Endothelial cell of umbilical vein (primary cell): ENCODE measurements around the gene NMU. TPM values are rescaled to one million over a fixed set of nuclear protein-coding genes. Genes with fewer than 3 reads are reported as not detected.

Experiments
- BruUV-seq: library from RNA; stranded (reverse); fragments of 400-500 nt; replicated peaks from 2 replicates; lab custom pipeline; 2021; lab: Mats Ljungman, UMichigan
- CTCF ChIA-PET: fragments of 300-600, 350-600 bp; sonication (Branson Sonifier 250); formaldehyde crosslinking; loops from one replicate; lab custom pipeline; 2021; ENCODE audit warnings: antibody characterized with exemption, inconsistent platforms; lab: Charles Lee
- POLR2A ChIA-PET: fragments of 300-600, 350-600 bp; sonication (Branson Sonifier 250); formaldehyde crosslinking; loops from one replicate; lab custom pipeline; 2021; ENCODE audit warnings: antibody characterized with exemption, inconsistent platforms; lab: Charles Lee
- DNase-seq: peaks from one replicate; pipeline ENCODE4 v3.0.0-alpha.2; 2011; ENCODE audit warnings: low read depth, low spot score
- FAIRE-seq: peaks from 2 replicates; lab custom pipeline; 2011; peaks lifted over from hg19 to GRCh38; lab: Jason Lieb, UNC
- H2AFZ ChIP-seq: 2 replicates; pipeline ENCODE4 v1.6.0; 2012; ENCODE audit warnings: low read depth, low read length, control low read depth, inconsistent platforms
- H3K27ac ChIP-seq: 2 replicates; pipeline ENCODE4 v1.5.1; 2011; ENCODE audit warnings: low read depth, mild to moderate bottlenecking, control low read depth, low read length, moderate library complexity; ENCODE audit not compliant: insufficient read depth
- H3K27me3 ChIP-seq, 2 experiments: 2 replicates each; pipeline versions ENCODE4 v1.6.0 to v1.6.1; 2011; ENCODE audit warnings: low read length in 2 of 2, mixed read lengths in 1 of 2; ENCODE audit not compliant: control insufficient read depth in 2 of 2, insufficient read depth in 2 of 2
- H3K36me3 ChIP-seq, 2 experiments: 2 replicates in 1 of 2; 3 replicates in 1 of 2; pipeline ENCODE4 v1.5.1; 2011; ENCODE audit warnings: low read length in 2 of 2, mild to moderate bottlenecking in 1 of 2, moderate library complexity in 1 of 2; ENCODE audit not compliant: control insufficient read depth in 2 of 2, insufficient read depth in 2 of 2; ENCODE audit errors: extremely low read depth in 1 of 2
- H3K4me1 ChIP-seq: 3 replicates; pipeline ENCODE4 v1.5.1; 2011; ENCODE audit warnings: mild to moderate bottlenecking, low read length; ENCODE audit not compliant: control insufficient read depth, insufficient read depth; ENCODE audit errors: extremely low read depth
- H3K4me2 ChIP-seq: 2 replicates; pipeline ENCODE4 v1.6.1; 2011; ENCODE audit warnings: low read length, control low read depth, mixed read lengths; ENCODE audit not compliant: insufficient read depth
- H3K4me3 ChIP-seq, 3 experiments: fragments of 200-600 bp in 1 of 3; sonication (generic), shearing (Covaris generic) in 1 of 3; replicated peaks in 1 of 3; 2 replicates each; pipeline ENCODE4 v1.5.1; 2011 to 2016; ENCODE audit warnings: control low read depth in 3 of 3, low read length in 3 of 3, mild to moderate bottlenecking in 2 of 3, inconsistent platforms in 1 of 3, low read depth in 1 of 3, moderate library complexity in 1 of 3; ENCODE audit not compliant: insufficient read depth in 1 of 3
- H3K79me2 ChIP-seq: 2 replicates; pipeline ENCODE4 v1.6.0; 2012; ENCODE audit warnings: low read length, inconsistent platforms; ENCODE audit not compliant: control insufficient read depth, insufficient read depth
- H3K9ac ChIP-seq: replicated peaks from 2 replicates; pipeline ENCODE3; 2011; ENCODE audit warnings: low read length, control low read depth; ENCODE audit not compliant: insufficient read depth; ENCODE audit errors: extremely low read depth
- H3K9me1 ChIP-seq: replicated peaks from 3 replicates; pipeline ENCODE4 v1.6.0; 2011; ENCODE audit warnings: mild to moderate bottlenecking, low read length; ENCODE audit not compliant: control insufficient read depth, insufficient read depth; ENCODE audit errors: extremely low read depth
- H3K9me3 ChIP-seq: replicated peaks from 2 replicates; pipeline ENCODE4 v1.5.1; 2012; ENCODE audit warnings: low read length, inconsistent platforms; ENCODE audit not compliant: control insufficient read depth, insufficient read depth
- H4K20me1 ChIP-seq: replicated peaks from 2 replicates; pipeline ENCODE3; 2011; ENCODE audit warnings: mild to moderate bottlenecking, low read length; ENCODE audit not compliant: control insufficient read depth, insufficient read depth; ENCODE audit errors: extremely low read depth
- EZH2 ChIP-seq: IDR thresholded peaks from 2 replicates; pipeline ENCODE4 v1.6.1; 2012; ENCODE audit warnings: borderline replicate concordance, low read depth, mild to moderate bottlenecking, moderate library complexity, low read length, inconsistent platforms; ENCODE audit not compliant: severe bottlenecking
- FOS ChIP-seq: IDR thresholded peaks from 2 replicates; pipeline ENCODE4 v1.6.1; 2011; ENCODE audit warnings: mild to moderate bottlenecking, low read length, moderate library complexity, borderline replicate concordance; ENCODE audit not compliant: insufficient read depth
- GATA2 ChIP-seq: IDR thresholded peaks from 2 replicates; pipeline ENCODE4 v1.7.0; 2011; ENCODE audit warnings: low read depth, mild to moderate bottlenecking, moderate library complexity, mixed read lengths, low read length; ENCODE audit not compliant: insufficient read length, insufficient read depth
- JUN ChIP-seq: IDR thresholded peaks from 2 replicates; pipeline ENCODE4 v1.6.1; 2011; ENCODE audit warnings: borderline replicate concordance, low read depth; ENCODE audit not compliant: insufficient read length, insufficient read depth
- MYC ChIP-seq: IDR thresholded peaks from one replicate; pipeline ENCODE4 v1.6.1; 2011; ENCODE audit warnings: mild to moderate bottlenecking, low read depth, low read length
- POLR2A ChIP-seq: IDR thresholded peaks from 2 replicates; pipeline ENCODE4 v1.6.1; 2012; ENCODE audit warnings: low read depth, mild to moderate bottlenecking, control low read depth, low read length
- POLR2AphosphoS5 ChIP-seq: IDR thresholded peaks from 2 replicates; pipeline ENCODE4 v1.6.1; 2012; ENCODE audit warnings: low read depth, mild to moderate bottlenecking, control low read depth, low read length, moderate library complexity; ENCODE audit not compliant: insufficient read depth
- dilution Hi-C: fragments of 300-500 bp; cut with MboI; formaldehyde crosslinking; loops from one replicate; pipeline ENCODE4 v1.15.0; 2019; ENCODE audit warnings: low sequenced_read_pairs; ENCODE audit not compliant: extremely low pct_ligation_motif_present
- intact Hi-C: fragments of 100-400 bp; cut with micrococcal nuclease; formaldehyde crosslinking; loops from one replicate; pipeline ENCODE4 v1.10.0; 2022
- polyA plus RNA-seq, 4 experiments: library from polyadenylated mRNA; depleted of rRNA in 3 of 4; stranded (reverse) in 3 of 4; unstranded in 1 of 4; fragments of >200 nt; gene quantifications; 2 replicates each; pipeline versions ENCODE4 v1.2.1 to v1.2.3, GENCODE V29; 2011 to 2012; ENCODE audit warnings: missing spikeins in 1 of 4
- total RNA-seq: library from RNA; stranded (reverse); gene quantifications from 2 replicates; pipeline ENCODE4 v1.2.3, GENCODE V29; 2021
- TF ChIP-seq, protein P1 (sequence below), 2 donors: IDR thresholded peaks; 1 replicate in 1 of 2; 2 replicates in 1 of 2; pipeline ENCODE4 v1.5.1; 2011; ENCODE audit warnings: low read length in 2 of 2, mild to moderate bottlenecking in 2 of 2, moderate library complexity in 2 of 2, control low read depth in 1 of 2, inconsistent platforms in 1 of 2, low read depth in 1 of 2; ENCODE audit not compliant: insufficient read depth in 1 of 2; ENCODE audit errors: extremely low read depth in 1 of 2
- TF ChIP-seq, protein P2 (sequence below): IDR thresholded peaks from 2 replicates; pipeline ENCODE4 v1.6.1; 2011; ENCODE audit not compliant: insufficient read depth, insufficient read length

Gene NMU
- total and polyA plus RNA-seq, 2 donors (not counting 3 experiments of a cell fraction or from before 2014, with no cell fraction given), result 1.4 to 3.7 TPM

DNA sequence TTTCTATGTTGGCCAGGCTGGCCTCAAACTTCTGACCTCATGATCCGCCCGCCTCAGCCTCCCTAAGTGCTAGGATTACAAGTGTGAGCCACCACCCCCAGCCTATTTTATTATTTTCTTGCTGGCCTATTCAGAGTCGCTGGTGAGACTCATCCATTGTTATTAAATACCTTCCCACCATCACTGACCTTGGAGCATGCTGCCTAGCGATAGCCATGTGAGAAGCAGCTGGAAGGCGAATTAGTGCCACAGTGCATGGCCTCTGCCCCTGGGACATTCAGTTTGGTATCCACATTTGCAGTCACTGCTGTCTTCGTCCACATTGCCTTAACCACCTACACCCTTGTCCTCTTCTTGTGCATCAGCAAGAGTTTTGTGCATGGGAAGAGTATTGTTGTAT, 32.4 kb upstream of the NMU start:
- POLR2A ChIA-PET, result no interaction called here
- Histone ChIP-seq H3K9ac (no peak overlapping the region), H3K36me3 (no peaks in the 10 kb centered on the region), H3K27ac (no peak overlapping the region), H2AFZ (no peak overlapping the region), H3K4me3 (no peak overlapping the region), H4K20me1 (no peaks in the 10 kb centered on the region), H3K27me3 (peaks cover 6 to 9% of the 10 kb centered on the region in 2 experiments), H3K79me2 (no peaks in the 10 kb centered on the region), H3K9me1 (no peaks in the 10 kb centered on the region), H3K4me1 (no peaks in the 10 kb centered on the region), H3K9me3 (no peaks in the 10 kb centered on the region), H3K4me2 (no peak overlapping the region)
- TF ChIP-seq, protein P1, sequence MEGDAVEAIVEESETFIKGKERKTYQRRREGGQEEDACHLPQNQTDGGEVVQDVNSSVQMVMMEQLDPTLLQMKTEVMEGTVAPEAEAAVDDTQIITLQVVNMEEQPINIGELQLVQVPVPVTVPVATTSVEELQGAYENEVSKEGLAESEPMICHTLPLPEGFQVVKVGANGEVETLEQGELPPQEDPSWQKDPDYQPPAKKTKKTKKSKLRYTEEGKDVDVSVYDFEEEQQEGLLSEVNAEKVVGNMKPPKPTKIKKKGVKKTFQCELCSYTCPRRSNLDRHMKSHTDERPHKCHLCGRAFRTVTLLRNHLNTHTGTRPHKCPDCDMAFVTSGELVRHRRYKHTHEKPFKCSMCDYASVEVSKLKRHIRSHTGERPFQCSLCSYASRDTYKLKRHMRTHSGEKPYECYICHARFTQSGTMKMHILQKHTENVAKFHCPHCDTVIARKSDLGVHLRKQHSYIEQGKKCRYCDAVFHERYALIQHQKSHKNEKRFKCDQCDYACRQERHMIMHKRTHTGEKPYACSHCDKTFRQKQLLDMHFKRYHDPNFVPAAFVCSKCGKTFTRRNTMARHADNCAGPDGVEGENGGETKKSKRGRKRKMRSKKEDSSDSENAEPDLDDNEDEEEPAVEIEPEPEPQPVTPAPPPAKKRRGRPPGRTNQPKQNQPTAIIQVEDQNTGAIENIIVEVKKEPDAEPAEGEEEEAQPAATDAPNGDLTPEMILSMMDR (IDR thresholded peaks at IDR 0.05; ENCODE audit: extremely low read depth in 1 of 2, insufficient read depth in 1 of 2, low read depth in 1 of 2, low read length in 2 of 2), result no peak
- no peak for TF ChIP-seq JUN
- CTCF ChIA-PET, result interaction anchor here (1.9 kb wide), 1 partner anchor 10 kb away, joined by 5 read pairs; no protein-coding TSS in a partner anchor
- intact Hi-C loops, result no loop called here
- no TSS peak for BruUV-seq
- FAIRE-seq (no peak), DNase-seq (no peak)
- dilution Hi-C loops, result no loop called here

DNA sequence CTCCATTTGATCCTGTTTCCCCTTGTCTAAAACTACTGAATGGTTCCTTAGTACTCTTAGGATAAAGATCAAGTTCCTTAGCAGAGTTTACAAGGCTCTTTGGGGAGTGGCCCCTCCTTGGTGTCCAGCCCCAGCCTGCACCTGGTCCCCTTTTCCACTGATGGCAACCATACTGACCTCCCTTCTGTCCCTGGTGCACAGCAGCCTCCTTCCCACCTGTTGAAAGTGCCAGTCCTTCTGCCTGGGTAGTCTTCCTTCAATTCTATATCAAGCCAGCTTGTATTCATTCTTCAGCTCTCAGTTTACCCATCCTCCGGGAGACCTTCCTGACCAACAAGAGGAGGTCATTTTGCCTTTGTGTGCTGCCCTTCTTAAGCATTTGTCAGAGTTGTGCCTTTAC, 30.4 kb upstream of the NMU start:
- no peak overlapping the region for H3K4me3 ChIP-seq
- H3K9me3 ChIP-seq, result no peaks in the 10 kb centered on the region
- H3K9me1 ChIP-seq, result no peaks in the 10 kb centered on the region
- H3K27ac ChIP-seq, result no peak overlapping the region
- no peaks in the 10 kb centered on the region for H4K20me1 ChIP-seq
- peaks cover 6 to 9% of the 10 kb centered on the region in 2 experiments for H3K27me3 ChIP-seq
- H3K9ac ChIP-seq, result no peak overlapping the region
- BruUV-seq, result no TSS peak
- ChIA-PET POLR2A (no interaction called here), CTCF (interaction anchor here (1.0 to 1.9 kb wide), 2 partner anchors 8 to 10 kb away, joined by 3 to 5 read pairs; no protein-coding TSS in a partner anchor)
- H3K79me2 ChIP-seq, result no peaks in the 10 kb centered on the region
- intact Hi-C loops (no loop called here), dilution Hi-C loops (no loop called here)
- no peak overlapping the region for H2AFZ ChIP-seq
- H3K4me1 ChIP-seq, result no peaks in the 10 kb centered on the region
- no peaks in the 10 kb centered on the region for H3K36me3 ChIP-seq
- TF ChIP-seq EZH2 (no peak), POLR2AphosphoS5 (no peak), JUN (no peak), FOS (no peak), MYC (no peak), GATA2 (no peak), POLR2A (no peak)
- TF ChIP-seq, protein P1 (IDR thresholded peaks at IDR 0.05; ENCODE audit: extremely low read depth in 1 of 2, insufficient read depth in 1 of 2, low read depth in 1 of 2, low read length in 2 of 2), result no peak
- TF ChIP-seq, protein P2, sequence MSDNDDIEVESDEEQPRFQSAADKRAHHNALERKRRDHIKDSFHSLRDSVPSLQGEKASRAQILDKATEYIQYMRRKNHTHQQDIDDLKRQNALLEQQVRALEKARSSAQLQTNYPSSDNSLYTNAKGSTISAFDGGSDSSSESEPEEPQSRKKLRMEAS, result no peak
- no peak for DNase-seq
- no peak for FAIRE-seq
- H3K4me2 ChIP-seq, result no peak overlapping the region
